ENCODE measurements around the gene PDE9A.

PDE9A gene

GRCh38 chr21:42753804-42754203, 100.4 kb downstream of the PDE9A start:
- no peak for TF ChIP-seq CTCF (IDR thresholded peaks at IDR 0.05; ENCODE audit: low read depth, low read length)
- no peak overlapping the region for H3K4me3 ChIP-seq (ENCODE audit: low read depth, low read length)

GRCh38 chr21:42754270-42754933, 101.0 kb downstream of the PDE9A start:
- H3K4me3 ChIP-seq (ENCODE audit: low read depth, low read length), result no peak overlapping the region
- no peak for TF ChIP-seq CTCF (IDR thresholded peaks at IDR 0.05; ENCODE audit: low read depth, low read length)

GRCh38 chr21:42755031-42755665, 101.7 kb downstream of the PDE9A start:
- no peak for TF ChIP-seq CTCF (IDR thresholded peaks at IDR 0.05; ENCODE audit: low read depth, low read length)
- no peak overlapping the region for H3K4me3 ChIP-seq (ENCODE audit: low read depth, low read length)

- H3K4me3 ChIP-seq (ENCODE audit: low read depth, low read length), result no peak overlapping the region
- no peak for TF ChIP-seq CTCF (IDR thresholded peaks at IDR 0.05; ENCODE audit: low read depth, low read length)
Measured at GRCh38 chr21:42755766-42756579, 102.6 kb downstream of the PDE9A start.

GRCh38 chr21:42756580-42757250, 103.3 kb downstream of the PDE9A start:
- H3K4me3 ChIP-seq (ENCODE audit: low read depth, low read length), result no peak overlapping the region
- no peak for TF ChIP-seq CTCF (IDR thresholded peaks at IDR 0.05; ENCODE audit: low read depth, low read length)

GRCh38 chr21:42757422-42757821, 104.0 kb downstream of the PDE9A start:
- TF ChIP-seq CTCF (IDR thresholded peaks at IDR 0.05; ENCODE audit: low read depth, low read length), result no peak
- H3K4me3 ChIP-seq (ENCODE audit: low read depth, low read length), result no peak overlapping the region
